K562 (cell line): ENCODE data around the gene MBD3. TPM values are rescaled to one million over a fixed set of nuclear protein-coding genes. Genes with fewer than 3 reads are reported as not detected.

ENCODE experiments used
- ARID3A ChIP-seq: IDR thresholded peaks from 2 replicates; pipeline ENCODE4 v1.6.1; 2012; ENCODE audit warnings: low read depth, low read length, improper control_type of control experiment, borderline replicate concordance
- FOXP1 ChIP-seq: sonication (generic); formaldehyde crosslinking; IDR thresholded peaks from 2 replicates; pipeline ENCODE4 v1.8.0; 2022; ENCODE audit warnings: mild to moderate bottlenecking, missing genetic modification reagents
- HCFC1 ChIP-seq: IDR thresholded peaks from 2 replicates; pipeline ENCODE4 v1.6.1; 2012; ENCODE audit warnings: low read depth, low read length, improper control_type of control experiment
- HMGN3 ChIP-seq: IDR thresholded peaks from 2 replicates; pipeline ENCODE4 v1.6.1; 2011; ENCODE audit warnings: borderline replicate concordance, low read depth, mild to moderate bottlenecking, mixed read lengths, low read length; ENCODE audit not compliant: insufficient read length; ENCODE audit errors: extremely low read depth
- KHSRP ChIP-seq: fragments of 450-650 bp; IDR thresholded peaks from 2 replicates; pipeline ENCODE4 v1.6.1; 2017
- MAX ChIP-seq: sonication (generic); formaldehyde crosslinking; IDR thresholded peaks from 2 replicates; pipeline ENCODE4 v1.9.0; 2022; ENCODE audit warnings: mild to moderate bottlenecking, missing genetic modification reagents
- MTF1 ChIP-seq: fragments of 250-450 bp; sonication (Bioruptor Pico); IDR thresholded peaks from 2 replicates; pipeline ENCODE4 v1.9.0; 2021; ENCODE audit warnings: moderate library complexity, mild to moderate bottlenecking, inconsistent platforms, borderline replicate concordance
- TEAD4 ChIP-seq, 2 experiments: sonication (generic) in 1 of 2; formaldehyde crosslinking in 1 of 2; IDR thresholded peaks; 2 replicates each; pipeline versions ENCODE4 v1.6.1 to v1.8.0; 2012 to 2022; ENCODE audit warnings: borderline replicate concordance in 1 of 2, inconsistent platforms in 1 of 2, low read length in 1 of 2, mild to moderate bottlenecking in 1 of 2, missing genetic modification reagents in 1 of 2
- USF1 ChIP-seq: sonication (generic); formaldehyde crosslinking; IDR thresholded peaks from 2 replicates; pipeline ENCODE4 v1.9.0; 2022; ENCODE audit warnings: mild to moderate bottlenecking, missing genetic modification reagents
- ZFX ChIP-seq: sonication (generic); formaldehyde crosslinking; IDR thresholded peaks from 2 replicates; pipeline ENCODE4 v1.8.0; 2022; ENCODE audit warnings: mild to moderate bottlenecking, missing genetic modification reagents, moderate library complexity
- ZNF12 ChIP-seq: sonication (generic); formaldehyde crosslinking; IDR thresholded peaks from 2 replicates; pipeline ENCODE4 v1.4.0; 2020; ENCODE audit warnings: mild to moderate bottlenecking, missing genetic modification reagents
- ZNF184 ChIP-seq: sonication (generic); formaldehyde crosslinking; IDR thresholded peaks from 2 replicates; pipeline ENCODE4 v1.5.0; 2020; ENCODE audit warnings: missing genetic modification reagents
- ZNF280A ChIP-seq: fragments of 450-650 bp; IDR thresholded peaks from 2 replicates; pipeline ENCODE4 v1.6.1; 2018; ENCODE audit warnings: mild to moderate bottlenecking, low read depth; ENCODE audit not compliant: partially characterized antibody
- ZNF431 ChIP-seq: sonication (generic); formaldehyde crosslinking; IDR thresholded peaks from 2 replicates; pipeline ENCODE4 v1.8.0; 2022; ENCODE audit warnings: mild to moderate bottlenecking, missing genetic modification reagents
- ZNF589 ChIP-seq: fragments of 200-800 bp; sonication (Bioruptor generic); IDR thresholded peaks from 2 replicates; pipeline ENCODE4 v1.6.1; 2016; ENCODE audit warnings: low read depth, missing genetic modification characterization, missing compliant biosample characterization
- ZNF639 ChIP-seq, 2 experiments: fragments of 200-800 bp in 1 of 2; sonication (Bioruptor generic) in 1 of 2; sonication (generic) in 1 of 2; formaldehyde crosslinking in 1 of 2; IDR thresholded peaks in 1 of 2; conservative IDR thresholded peaks in 1 of 2; 2 replicates each; pipeline versions ENCODE4 v1.5.0 to v1.6.1; 2016 to 2020; ENCODE audit warnings: missing compliant biosample characterization in 1 of 2, missing genetic modification characterization in 1 of 2, missing genetic modification reagents in 1 of 2
- ZNF764 ChIP-seq: fragments of 250-450 bp; sonication (Bioruptor Pico); IDR thresholded peaks from 2 replicates; pipeline ENCODE4 v1.4.0; 2020; ENCODE audit warnings: low read depth, mild to moderate bottlenecking, moderate library complexity
- polyA plus RNA-seq, 8 experiments: library from polyadenylated mRNA; depleted of rRNA in 4 of 8; stranded (reverse) in 5 of 8; unstranded in 3 of 8; fragments of >200 nt; fragmentation: Nextera tagmentation in 2 of 8; fragmentation: Illumina TruSeq in 1 of 8; extraction: Ambion mirVana in 2 of 8; extraction: Trizol in 1 of 8; gene quantifications; 2 replicates each; pipeline versions ENCODE4 v1.2.1 to v1.2.3, GENCODE V29; 2011 to 2014; ENCODE audit warnings: inconsistent platforms in 1 of 8, missing spikeins in 1 of 8
- total RNA-seq, 7 experiments: library from RNA; depleted of rRNA in 6 of 7; stranded (reverse); fragments of >200 nt in 6 of 7; fragmentation: Illumina TruSeq in 2 of 7; extraction: Trizol in 2 of 7; gene quantifications; 2 replicates each; pipeline versions ENCODE4 v1.2.1 to v1.2.3, GENCODE V29; 2011 to 2021; ENCODE audit warnings: low replicate concordance in 1 of 7

The MBD3 gene
- total and polyA plus RNA-seq, 9 of the 15 experiments (the other 6 are each of a cell fraction or from before 2014, with no cell fraction given) = 0.24 to 137 (median 30.9) TPM

GRCh38 chr19:1632462-1633268 lies 40.0 kb upstream of the MBD3 start (continued):
- 0 out of 4 replicates have a peak, but pooled peaks of 1 of the 2 experiments have one; percentile 65 for TF ChIP-seq ZNF639 (CRISPR knock-in tag; conservative IDR thresholded peaks at IDR 0.05 in 1 of 2, IDR thresholded peaks at IDR 0.05 in 1 of 2)
- TF ChIP-seq ZNF12 (CRISPR knock-in tag) = no peak
- TF ChIP-seq HCFC1 = no peak
- no peak for TF ChIP-seq MTF1 (CRISPR knock-in tag)
- TF ChIP-seq ARID3A = no peak
- no peak for TF ChIP-seq ZNF589 (CRISPR knock-in tag)
- TF ChIP-seq ZNF184 = no peak
- no peak for TF ChIP-seq ZNF764 (CRISPR knock-in tag)
- TF ChIP-seq TEAD4 (IDR thresholded peaks at IDR 0.05; ENCODE audit: low read length) = peak; percentile 32; the same call in 1 of the 2 replicates
- TF ChIP-seq TEAD4 (CRISPR knock-in tag; IDR thresholded peaks at IDR 0.05; ENCODE audit: borderline replicate concordance) = no peak
- TF ChIP-seq KHSRP = no peak
- no peak for TF ChIP-seq USF1 (CRISPR knock-in tag)
- TF ChIP-seq HMGN3 = peak; percentile 81
- no peak for TF ChIP-seq ZNF431 (CRISPR knock-in tag)
- no peak for TF ChIP-seq ZFX (CRISPR knock-in tag)
- no peak for TF ChIP-seq FOXP1 (CRISPR knock-in tag)
- no peak for TF ChIP-seq ZNF280A
- TF ChIP-seq MAX (CRISPR knock-in tag) = no peak
